Measurements from ENCODE around the gene ARHGEF11.

GRCh38 chr1:157033357-157033876, 12.1 kb downstream of the ARHGEF11 start:
- no peak for TF ChIP-seq CTCF (IDR thresholded peaks at IDR 0.05 in 8 of 11, conservative IDR thresholded peaks at IDR 0.05 in 3 of 11)
- TF ChIP-seq POLR2A (IDR thresholded peaks at IDR 0.05) = no peak

All from spleen (tissue), 7 donors.